SK-N-SH (cell line): ENCODE measurements around the gene RBM34. TPM values are rescaled to one million over a fixed set of nuclear protein-coding genes. Genes with fewer than 3 reads are reported as not detected.

Source experiments
- CTCF ChIA-PET: fragments of 300-600, 350-600 bp; formaldehyde crosslinking; extraction: SDS; loops from one replicate; lab custom pipeline; 2021; lab: Yijun Ruan, JAX
- POLR2A ChIA-PET: fragments of 350-600 bp; sonication (Branson Sonifier 250); formaldehyde crosslinking; extraction: SDS; loops from one replicate; lab custom pipeline; 2020; ENCODE audit warnings: antibody characterized with exemption, inconsistent platforms; lab: Yijun Ruan, JAX
- DNase-seq: peaks from one replicate; pipeline ENCODE4 v3.0.0; 2012
- H2AFZ ChIP-seq: fragments of 200-600 bp; sonication (generic); 2 replicates; pipeline ENCODE4 v1.8.1; 2016; ENCODE audit warnings: antibody characterized with exemption, mild to moderate bottlenecking, low read depth
- H3F3A ChIP-seq: fragments of 200-600 bp; sonication (generic); replicated peaks from 2 replicates; pipeline ENCODE3; 2016; ENCODE audit warnings: antibody characterized with exemption, mild to moderate bottlenecking; ENCODE audit not compliant: insufficient read depth
- H3K27ac ChIP-seq, 2 experiments: fragments of 200-500 bp in 1 of 2; fragments of 200-600 bp in 1 of 2; sonication (Bioruptor generic) in 1 of 2; sonication (generic), shearing (Covaris generic) in 1 of 2; 2 replicates each; pipeline versions ENCODE4 v1.5.1 to v1.6.1; 2014 to 2016; ENCODE audit warnings: low read depth in 2 of 2, inconsistent platforms in 1 of 2, low read length in 1 of 2, mild to moderate bottlenecking in 1 of 2, mixed read lengths in 1 of 2
- H3K27me3 ChIP-seq: fragments of 200-600 bp; sonication (generic), shearing (Covaris generic); 2 replicates; pipeline ENCODE4 v1.6.1; 2016; ENCODE audit warnings: mixed run types; ENCODE audit not compliant: insufficient read depth
- H3K36me3 ChIP-seq, 2 experiments: fragments of 200-500 bp in 1 of 2; fragments of 200-600 bp in 1 of 2; sonication (Bioruptor generic) in 1 of 2; sonication (generic) in 1 of 2; replicated peaks in 1 of 2; 2 replicates each; pipeline versions ENCODE3 to v1.5.1; 2014 to 2016; ENCODE audit warnings: low read length in 1 of 2, mild to moderate bottlenecking in 1 of 2; ENCODE audit not compliant: insufficient read depth in 2 of 2, control insufficient read depth in 1 of 2
- H3K4me1 ChIP-seq, 2 experiments: fragments of 200-500 bp in 1 of 2; fragments of 200-600 bp in 1 of 2; sonication (Bioruptor generic) in 1 of 2; sonication (generic), shearing (Covaris generic) in 1 of 2; 2 replicates each; pipeline versions ENCODE4 v1.5.1 to v1.6.1; 2014 to 2016; ENCODE audit warnings: low read depth in 1 of 2, low read length in 1 of 2, mixed run types in 1 of 2; ENCODE audit not compliant: insufficient read depth in 2 of 2, control insufficient read depth in 1 of 2
- H3K4me2 ChIP-seq: fragments of 200-600 bp; sonication (generic), shearing (Covaris generic); 2 replicates; pipeline ENCODE4 v1.6.1; 2017; ENCODE audit warnings: mixed run types
- H3K4me3 ChIP-seq, 2 experiments: fragments of 200-500 bp in 1 of 2; fragments of 200-600 bp in 1 of 2; sonication (Bioruptor generic) in 1 of 2; sonication (generic), shearing (Covaris generic) in 1 of 2; 2 replicates each; pipeline versions ENCODE4 v1.5.1 to v1.8.1; 2014 to 2016; ENCODE audit warnings: low read depth in 2 of 2, inconsistent platforms in 1 of 2, low read length in 1 of 2, mild to moderate bottlenecking in 1 of 2, mixed read lengths in 1 of 2, moderate library complexity in 1 of 2
- H3K79me2 ChIP-seq: fragments of 200-600 bp; sonication (generic); 2 replicates; pipeline ENCODE4 v1.8.1; 2017; ENCODE audit warnings: mild to moderate bottlenecking; ENCODE audit not compliant: insufficient read depth
- H3K9ac ChIP-seq: fragments of 200-600 bp; sonication (generic); 2 replicates; pipeline ENCODE4 v1.6.1; 2017; ENCODE audit warnings: mixed run types
- H3K9me2 ChIP-seq: fragments of 200-600 bp; sonication (generic); 2 replicates; pipeline ENCODE4 v1.6.1; 2017; ENCODE audit warnings: mixed run types
- H3K9me3 ChIP-seq: fragments of 200-600 bp; sonication (generic); 2 replicates; pipeline ENCODE4 v1.6.1; 2017; ENCODE audit warnings: mixed run types, mild to moderate bottlenecking, moderate library complexity
- H4K20me1 ChIP-seq: fragments of 200-600 bp; sonication (generic); 2 replicates; pipeline ENCODE4 v1.6.1; 2017; ENCODE audit warnings: mild to moderate bottlenecking, mixed run types; ENCODE audit not compliant: insufficient read depth
- ELF1 ChIP-seq: IDR thresholded peaks from 2 replicates; pipeline ENCODE4 v1.4.0; 2012
- EP300 ChIP-seq, 2 experiments: IDR thresholded peaks; 2 replicates each; pipeline versions ENCODE4 v1.4.0 to v1.6.1; 2012; ENCODE audit warnings: borderline replicate concordance in 1 of 2, low read depth in 1 of 2, low read length in 1 of 2
- EZH2phosphoT487 ChIP-seq: fragments of 200-600 bp; sonication (generic); IDR thresholded peaks from 2 replicates; pipeline ENCODE4 v1.6.1; 2017; ENCODE audit warnings: low read depth, mixed run types, mild to moderate bottlenecking, antibody characterized with exemption, moderate library complexity, borderline replicate concordance
- FOSL2 ChIP-seq: IDR thresholded peaks from 2 replicates; pipeline ENCODE4 v1.4.0; 2012; ENCODE audit warnings: low read depth, mild to moderate bottlenecking, moderate library complexity, borderline replicate concordance
- FOXM1 ChIP-seq: IDR thresholded peaks from 2 replicates; pipeline ENCODE4 v1.4.0; 2012; ENCODE audit warnings: low read depth, mild to moderate bottlenecking
- MEF2A ChIP-seq: IDR thresholded peaks from 2 replicates; pipeline ENCODE4 v1.4.0; 2012; ENCODE audit warnings: low read depth, borderline replicate concordance
- NFIC ChIP-seq: IDR thresholded peaks from 2 replicates; pipeline ENCODE4 v1.4.0; 2012; ENCODE audit warnings: borderline replicate concordance
- RAD21 ChIP-seq: IDR thresholded peaks from 2 replicates; pipeline ENCODE4 v1.6.1; 2012; ENCODE audit warnings: mild to moderate bottlenecking, low read length
- RFX5 ChIP-seq: IDR thresholded peaks from 2 replicates; pipeline ENCODE4 v1.6.1; 2012; ENCODE audit warnings: mild to moderate bottlenecking, improper control_type of control experiment, low read length
- RXRA ChIP-seq: IDR thresholded peaks from 2 replicates; pipeline ENCODE4 v1.4.0; 2012; ENCODE audit warnings: low read depth, mild to moderate bottlenecking, borderline replicate concordance
- SIN3A ChIP-seq: IDR thresholded peaks from 2 replicates; pipeline ENCODE4 v1.6.1; 2012; ENCODE audit warnings: low read depth, mild to moderate bottlenecking, low read length, moderate library complexity, borderline replicate concordance
- SMC3 ChIP-seq: IDR thresholded peaks from 2 replicates; pipeline ENCODE4 v1.6.1; 2012; ENCODE audit warnings: low read depth, low read length, improper control_type of control experiment
- TAF1 ChIP-seq: IDR thresholded peaks from 2 replicates; pipeline ENCODE4 v1.6.1; 2012; ENCODE audit warnings: low read depth, mild to moderate bottlenecking, low read length, moderate library complexity, borderline replicate concordance
- WGBS: methylation state at CpG from one replicate; pipeline ENCODE4 v1.1.6; 2017; ENCODE audit warnings: low lambda C conversion rate; 5-methylcytosine and 5-hydroxymethylcytosine counted together
- polyA plus RNA-seq, 3 experiments: library from polyadenylated mRNA; depleted of rRNA; stranded (reverse); fragments of >200 nt; gene quantifications; 2 replicates each; pipeline ENCODE4 v1.2.3, GENCODE V29; 2012
- TF ChIP-seq, protein P1 (sequence below): IDR thresholded peaks from 2 replicates; pipeline ENCODE4; 2012
- TF ChIP-seq, protein P2 (sequence below): fragments of 150-350 bp; IDR thresholded peaks from 2 replicates; pipeline ENCODE4 v1.6.1; 2016; ENCODE audit warnings: mild to moderate bottlenecking, low read depth, low read length
- TF ChIP-seq, protein P3 (sequence below): IDR thresholded peaks from 2 replicates; pipeline ENCODE4 v1.4.0; 2012; ENCODE audit warnings: low read depth
- TF ChIP-seq, protein P4 (sequence below): IDR thresholded peaks from 2 replicates; pipeline ENCODE4 v1.4.0; 2012; ENCODE audit warnings: low read depth, borderline replicate concordance
- TF ChIP-seq, protein P5 (sequence below): IDR thresholded peaks from 2 replicates; pipeline ENCODE4 v1.4.0; 2012; ENCODE audit warnings: low read depth, borderline replicate concordance

Gene RBM34
- polyA plus RNA-seq, 1 of the 3 experiments (the other 2 are of a cell fraction): 39.9 TPM

DNA sequence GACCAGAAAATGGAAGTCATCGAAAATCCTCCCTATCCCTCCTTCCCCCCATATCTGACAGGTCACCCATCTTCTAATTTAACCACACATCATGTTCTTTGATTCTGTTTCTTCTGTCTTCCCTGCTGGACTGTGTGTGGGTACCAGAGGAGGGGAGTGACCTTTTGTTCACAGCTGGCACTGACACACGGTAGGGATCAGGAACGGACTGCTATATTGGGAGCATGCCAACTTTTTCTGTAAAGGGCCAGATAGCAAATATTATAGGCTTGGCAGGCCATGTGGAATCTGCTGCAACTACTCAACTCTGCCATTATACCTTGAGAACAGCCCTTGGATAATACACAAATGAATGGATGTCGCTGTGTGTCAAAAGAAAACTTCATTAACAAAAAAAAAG lies 24.9 kb downstream of the RBM34 start (continued):
- TF ChIP-seq, protein P1, sequence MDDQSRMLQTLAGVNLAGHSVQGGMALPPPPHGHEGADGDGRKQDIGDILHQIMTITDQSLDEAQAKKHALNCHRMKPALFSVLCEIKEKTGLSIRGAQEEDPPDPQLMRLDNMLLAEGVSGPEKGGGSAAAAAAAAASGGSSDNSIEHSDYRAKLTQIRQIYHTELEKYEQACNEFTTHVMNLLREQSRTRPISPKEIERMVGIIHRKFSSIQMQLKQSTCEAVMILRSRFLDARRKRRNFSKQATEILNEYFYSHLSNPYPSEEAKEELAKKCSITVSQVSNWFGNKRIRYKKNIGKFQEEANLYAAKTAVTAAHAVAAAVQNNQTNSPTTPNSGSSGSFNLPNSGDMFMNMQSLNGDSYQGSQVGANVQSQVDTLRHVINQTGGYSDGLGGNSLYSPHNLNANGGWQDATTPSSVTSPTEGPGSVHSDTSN: no peak
- no peak for TF ChIP-seq TAF1
- 0 out of 2 replicates have a peak, but pooled peaks have one; percentile 12 for TF ChIP-seq NFIC

DNA sequence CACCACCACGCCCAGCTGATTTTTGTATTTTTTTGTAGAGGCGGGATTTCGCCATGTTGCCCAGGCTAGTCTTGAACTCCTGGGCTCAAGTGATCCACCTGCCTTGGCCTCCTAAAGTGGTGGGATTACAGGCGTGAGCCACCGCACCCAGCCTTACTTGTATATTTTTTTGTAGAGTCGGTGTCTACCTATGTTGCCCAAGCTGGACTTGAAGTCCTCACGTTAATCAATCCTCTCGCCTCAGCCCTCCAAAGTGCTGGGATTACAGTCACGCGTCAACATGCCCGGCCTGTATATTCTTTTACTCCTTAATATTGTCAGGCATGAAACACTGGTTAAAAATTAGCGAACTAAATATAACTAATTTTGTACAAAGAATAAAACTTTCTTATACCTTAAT lies 26.9 kb downstream of the RBM34 start:
- Histone ChIP-seq H3F3A (peaks cover 31% of the 10 kb centered on the region), H3K9ac (no peak overlapping the region), H3K9me2 (no peaks in the 10 kb centered on the region), H3K9me3 (no peaks in the 10 kb centered on the region), H4K20me1 (no peaks in the 10 kb centered on the region), H3K4me2 (no peak overlapping the region), H3K27ac (no peak overlapping the region), H3K36me3 (peaks cover 49 to 55% of the 10 kb centered on the region in 2 experiments), H3K4me3 (no peak overlapping the region), H3K4me1 (peaks cover 0 to 2% of the 10 kb centered on the region in 2 experiments; a peak in 1 of 4 replicates), H3K27me3 (no peaks in the 10 kb centered on the region), H2AFZ (no peak overlapping the region), H3K79me2 (no peaks in the 10 kb centered on the region)
- TF ChIP-seq MEF2A (no peak), EP300 (IDR thresholded peaks at IDR 0.05; ENCODE audit: borderline replicate concordance in 1 of 2, low read depth in 1 of 2, low read length in 1 of 2) (no peak), FOXM1 (no peak), RXRA (no peak), SMC3 (no peak)
- TF ChIP-seq, protein P2, sequence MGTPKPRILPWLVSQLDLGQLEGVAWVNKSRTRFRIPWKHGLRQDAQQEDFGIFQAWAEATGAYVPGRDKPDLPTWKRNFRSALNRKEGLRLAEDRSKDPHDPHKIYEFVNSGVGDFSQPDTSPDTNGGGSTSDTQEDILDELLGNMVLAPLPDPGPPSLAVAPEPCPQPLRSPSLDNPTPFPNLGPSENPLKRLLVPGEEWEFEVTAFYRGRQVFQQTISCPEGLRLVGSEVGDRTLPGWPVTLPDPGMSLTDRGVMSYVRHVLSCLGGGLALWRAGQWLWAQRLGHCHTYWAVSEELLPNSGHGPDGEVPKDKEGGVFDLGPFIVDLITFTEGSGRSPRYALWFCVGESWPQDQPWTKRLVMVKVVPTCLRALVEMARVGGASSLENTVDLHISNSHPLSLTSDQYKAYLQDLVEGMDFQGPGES: no peak
- ChIA-PET CTCF (no interaction called here), POLR2A (no interaction called here)
- 99% methylated on average over 12 of the region's 12 CpGs for WGBS
- no peak for DNase-seq

DNA sequence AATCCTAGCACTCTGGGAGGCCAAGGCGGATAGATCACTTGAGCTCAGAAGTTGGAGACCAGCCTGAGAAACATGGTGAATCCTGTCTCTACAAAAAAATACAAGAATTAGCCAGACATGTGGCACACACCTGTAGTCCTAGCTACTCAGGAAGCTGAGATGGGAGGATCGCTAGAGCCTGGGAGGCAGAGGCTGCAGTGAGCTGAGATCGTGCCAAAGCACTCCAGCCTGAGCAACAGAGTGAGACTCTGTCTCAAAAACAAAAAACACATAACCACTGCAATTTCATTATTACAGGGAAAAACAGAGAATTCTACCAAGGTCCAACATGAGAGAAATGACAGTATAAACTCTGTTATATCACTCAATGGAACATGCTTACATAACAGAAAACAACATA lies 28.0 kb downstream of the RBM34 start:
- H4K20me1 ChIP-seq: no peaks in the 10 kb centered on the region
- POLR2A ChIA-PET: no interaction called here
- H3K36me3 ChIP-seq: peaks cover 44 to 46% of the 10 kb centered on the region in 2 experiments
- no peak overlapping the region for H3K4me3 ChIP-seq
- no peak overlapping the region for H3K4me2 ChIP-seq
- H3K9me2 ChIP-seq: no peaks in the 10 kb centered on the region
- no peak for DNase-seq
- H3K27me3 ChIP-seq: no peaks in the 10 kb centered on the region
- CTCF ChIA-PET: interaction anchor here (1.2 to 1.5 kb wide), 2 partner anchors 28 kb away, joined by 3 to 4 read pairs; partner anchors contain the start of gene RBM34
- H3K79me2 ChIP-seq: peaks cover 5% of the 10 kb centered on the region
- no peak overlapping the region for H3K9ac ChIP-seq
- no peak overlapping the region for H3K27ac ChIP-seq
- peaks cover 34% of the 10 kb centered on the region for H3F3A ChIP-seq
- peaks cover 0 to 2% of the 10 kb centered on the region in 2 experiments; a peak in 1 of 4 replicates for H3K4me1 ChIP-seq
- no peak overlapping the region for H2AFZ ChIP-seq
- H3K9me3 ChIP-seq: no peaks in the 10 kb centered on the region
- 98% methylated on average over 3 of the region's 3 CpGs for whole genome bisulfite sequencing
- TF ChIP-seq SIN3A (no peak), RAD21 (no peak), ELF1 (no peak), RFX5 (no peak), EZH2phosphoT487 (no peak), FOXM1 (no peak), FOSL2 (no peak), RXRA (no peak)
- TF ChIP-seq, protein P3, sequence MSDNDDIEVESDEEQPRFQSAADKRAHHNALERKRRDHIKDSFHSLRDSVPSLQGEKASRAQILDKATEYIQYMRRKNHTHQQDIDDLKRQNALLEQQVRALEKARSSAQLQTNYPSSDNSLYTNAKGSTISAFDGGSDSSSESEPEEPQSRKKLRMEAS: no peak
- TF ChIP-seq, protein P4, sequence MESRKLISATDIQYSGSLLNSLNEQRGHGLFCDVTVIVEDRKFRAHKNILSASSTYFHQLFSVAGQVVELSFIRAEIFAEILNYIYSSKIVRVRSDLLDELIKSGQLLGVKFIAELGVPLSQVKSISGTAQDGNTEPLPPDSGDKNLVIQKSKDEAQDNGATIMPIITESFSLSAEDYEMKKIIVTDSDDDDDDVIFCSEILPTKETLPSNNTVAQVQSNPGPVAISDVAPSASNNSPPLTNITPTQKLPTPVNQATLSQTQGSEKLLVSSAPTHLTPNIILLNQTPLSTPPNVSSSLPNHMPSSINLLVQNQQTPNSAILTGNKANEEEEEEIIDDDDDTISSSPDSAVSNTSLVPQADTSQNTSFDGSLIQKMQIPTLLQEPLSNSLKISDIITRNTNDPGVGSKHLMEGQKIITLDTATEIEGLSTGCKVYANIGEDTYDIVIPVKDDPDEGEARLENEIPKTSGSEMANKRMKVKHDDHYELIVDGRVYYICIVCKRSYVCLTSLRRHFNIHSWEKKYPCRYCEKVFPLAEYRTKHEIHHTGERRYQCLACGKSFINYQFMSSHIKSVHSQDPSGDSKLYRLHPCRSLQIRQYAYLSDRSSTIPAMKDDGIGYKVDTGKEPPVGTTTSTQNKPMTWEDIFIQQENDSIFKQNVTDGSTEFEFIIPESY: no peak
- TF ChIP-seq, protein P2: no peak
- TF ChIP-seq, protein P5, sequence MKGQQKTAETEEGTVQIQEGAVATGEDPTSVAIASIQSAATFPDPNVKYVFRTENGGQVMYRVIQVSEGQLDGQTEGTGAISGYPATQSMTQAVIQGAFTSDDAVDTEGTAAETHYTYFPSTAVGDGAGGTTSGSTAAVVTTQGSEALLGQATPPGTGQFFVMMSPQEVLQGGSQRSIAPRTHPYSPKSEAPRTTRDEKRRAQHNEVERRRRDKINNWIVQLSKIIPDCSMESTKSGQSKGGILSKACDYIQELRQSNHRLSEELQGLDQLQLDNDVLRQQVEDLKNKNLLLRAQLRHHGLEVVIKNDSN: no peak
